Calu3 (cell line): Measurements from ENCODE around the gene NAT9. TPM values are rescaled to one million over a fixed set of nuclear protein-coding genes. Genes with fewer than 3 reads are reported as not detected.

Source experiments
- BruUV-seq: library from RNA; stranded (reverse); fragments of 400-500 nt; replicated peaks from 2 replicates; lab custom pipeline; 2021; lab: Mats Ljungman, UMichigan
- CTCF ChIA-PET: fragments of 300-600 bp; sonication (Branson Sonifier 250); formaldehyde crosslinking; loops from one replicate; lab custom pipeline; 2022; ENCODE audit warnings: antibody characterized with exemption; lab: Charles Lee
- DNase-seq: peaks from one replicate; pipeline ENCODE4 v3.0.0; 2022
- H3K27ac Mint-ChIP-seq: one replicate; pipeline ENCODE4 v1.8.0; 2022; ENCODE audit warnings: mixed read lengths; ENCODE audit not compliant: unreplicated experiment
- H3K27me3 Mint-ChIP-seq: one replicate; pipeline ENCODE4 v1.8.0; 2022; ENCODE audit warnings: mixed read lengths; ENCODE audit not compliant: unreplicated experiment
- H3K36me3 Mint-ChIP-seq: one replicate; pipeline ENCODE4 v1.8.0; 2022; ENCODE audit warnings: mild to moderate bottlenecking, moderate library complexity, mixed read lengths; ENCODE audit not compliant: insufficient read depth, unreplicated experiment
- H3K4me1 Mint-ChIP-seq: one replicate; pipeline ENCODE4 v1.8.0; 2022; ENCODE audit warnings: mild to moderate bottlenecking, low read depth, mixed read lengths; ENCODE audit not compliant: unreplicated experiment
- H3K4me3 Mint-ChIP-seq: one replicate; pipeline ENCODE4 v1.8.0; 2022; ENCODE audit warnings: mild to moderate bottlenecking, low read depth, moderate library complexity, mixed read lengths; ENCODE audit not compliant: unreplicated experiment
- H3K9me3 Mint-ChIP-seq: one replicate; pipeline ENCODE4 v1.8.0; 2022; ENCODE audit warnings: low read depth, mixed read lengths; ENCODE audit not compliant: unreplicated experiment
- intact Hi-C: fragments of 100-400 bp; cut with micrococcal nuclease; formaldehyde crosslinking; loops from one replicate; pipeline ENCODE4 v1.10.0; 2022; ENCODE audit not compliant: unreplicated experiment
- total RNA-seq: library from RNA; stranded (reverse); gene quantifications from 2 replicates; pipeline ENCODE4 v1.2.3, GENCODE V29; 2022
- TF ChIP-seq, protein P1 (sequence below): fragments of 200-600 bp; IDR thresholded peaks from one replicate; pipeline ENCODE4 v1.8.0; 2022; ENCODE audit warnings: antibody characterized with exemption; ENCODE audit not compliant: unreplicated experiment

NAT9 gene
- total RNA-seq, 1 experiment from 2014 or later = 66.5 TPM

DNA sequence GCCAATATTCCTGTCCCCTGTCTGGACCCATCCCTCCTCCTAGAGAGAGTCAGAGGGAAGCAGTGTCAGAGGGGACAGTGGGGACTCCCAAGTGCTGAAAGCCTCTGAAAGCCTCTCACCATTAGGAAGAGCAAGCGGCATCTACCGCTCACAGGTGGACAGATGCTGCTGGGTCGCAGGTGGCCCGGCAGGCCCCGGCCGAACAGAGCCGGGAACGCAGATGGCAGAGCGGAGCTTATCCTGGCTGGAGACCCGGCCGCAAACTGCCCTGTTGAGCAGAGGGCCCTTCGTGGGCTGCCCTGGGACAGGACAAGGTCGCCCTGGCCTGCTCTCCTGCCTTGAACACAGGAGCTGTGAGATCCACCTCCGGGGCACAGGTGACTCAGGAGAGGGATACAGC is 23.0 kb upstream of the NAT9 start:
- no peak for DNase-seq
- Mint-ChIP-seq H3K36me3 (peaks cover 5% of the 10 kb centered on the region), H3K27me3 (no peaks in the 10 kb centered on the region), H3K9me3 (no peaks in the 10 kb centered on the region), H3K4me3 (no peak overlapping the region), H3K4me1 (no peaks in the 10 kb centered on the region), H3K27ac (no peak overlapping the region)
- intact Hi-C loops = no loop called here
- no TSS peak for BruUV-seq
- CTCF ChIA-PET = no interaction called here
- TF ChIP-seq, protein P1, sequence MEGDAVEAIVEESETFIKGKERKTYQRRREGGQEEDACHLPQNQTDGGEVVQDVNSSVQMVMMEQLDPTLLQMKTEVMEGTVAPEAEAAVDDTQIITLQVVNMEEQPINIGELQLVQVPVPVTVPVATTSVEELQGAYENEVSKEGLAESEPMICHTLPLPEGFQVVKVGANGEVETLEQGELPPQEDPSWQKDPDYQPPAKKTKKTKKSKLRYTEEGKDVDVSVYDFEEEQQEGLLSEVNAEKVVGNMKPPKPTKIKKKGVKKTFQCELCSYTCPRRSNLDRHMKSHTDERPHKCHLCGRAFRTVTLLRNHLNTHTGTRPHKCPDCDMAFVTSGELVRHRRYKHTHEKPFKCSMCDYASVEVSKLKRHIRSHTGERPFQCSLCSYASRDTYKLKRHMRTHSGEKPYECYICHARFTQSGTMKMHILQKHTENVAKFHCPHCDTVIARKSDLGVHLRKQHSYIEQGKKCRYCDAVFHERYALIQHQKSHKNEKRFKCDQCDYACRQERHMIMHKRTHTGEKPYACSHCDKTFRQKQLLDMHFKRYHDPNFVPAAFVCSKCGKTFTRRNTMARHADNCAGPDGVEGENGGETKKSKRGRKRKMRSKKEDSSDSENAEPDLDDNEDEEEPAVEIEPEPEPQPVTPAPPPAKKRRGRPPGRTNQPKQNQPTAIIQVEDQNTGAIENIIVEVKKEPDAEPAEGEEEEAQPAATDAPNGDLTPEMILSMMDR = no peak

DNA sequence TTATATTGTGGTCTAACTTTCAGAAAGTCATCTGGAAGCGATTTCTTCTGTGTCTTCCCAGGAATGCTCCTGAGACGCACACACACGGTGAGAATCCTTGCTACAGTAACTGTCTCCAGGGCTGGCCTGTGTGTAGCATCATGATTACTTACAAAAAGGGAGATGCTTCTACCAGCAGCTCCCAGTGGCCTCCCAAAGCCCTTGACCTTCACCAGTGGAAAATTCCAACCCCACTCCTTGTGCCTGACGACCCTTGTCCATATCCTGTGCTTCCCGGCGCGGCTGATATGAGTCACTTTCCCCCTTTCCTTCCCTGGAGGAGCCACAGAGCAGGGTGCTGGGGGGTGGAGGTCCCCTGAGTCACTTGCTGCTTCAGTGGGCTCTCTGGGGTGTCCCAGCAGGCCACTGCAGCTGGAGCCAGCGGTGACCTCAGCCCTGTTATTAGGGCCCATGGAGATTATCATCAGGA is 22.1 kb upstream of the NAT9 start:
- H3K36me3 Mint-ChIP-seq = peaks cover 5% of the 10 kb centered on the region
- no peaks in the 10 kb centered on the region for H3K4me1 Mint-ChIP-seq
- TF ChIP-seq, protein P1 = no peak
- intact Hi-C loops = no loop called here
- no peak overlapping the region for H3K27ac Mint-ChIP-seq
- no peaks in the 10 kb centered on the region for H3K27me3 Mint-ChIP-seq
- H3K4me3 Mint-ChIP-seq = no peak overlapping the region
- H3K9me3 Mint-ChIP-seq = no peaks in the 10 kb centered on the region
- BruUV-seq = no TSS peak
- CTCF ChIA-PET = no interaction called here
- DNase-seq = no peak

DNA sequence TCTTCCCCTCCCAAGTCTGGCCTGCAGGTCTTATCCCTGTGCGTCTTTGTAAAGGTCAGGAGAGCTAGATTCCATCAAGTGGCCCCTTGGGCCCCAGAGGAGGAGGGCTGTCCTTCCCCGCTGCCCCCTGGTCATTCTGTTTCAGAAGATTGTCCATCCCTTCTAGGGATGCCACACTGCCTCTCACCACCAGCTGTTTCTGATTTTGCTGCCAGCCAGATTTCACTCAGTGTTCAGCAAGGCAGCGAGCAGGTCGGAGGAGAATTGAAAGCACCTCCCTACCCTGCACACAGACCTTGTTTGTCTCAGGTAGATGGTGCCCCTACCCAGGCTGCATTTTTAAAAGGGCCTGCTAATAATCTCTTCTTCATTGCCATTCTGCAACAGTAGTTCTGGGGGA is 21.7 kb upstream of the NAT9 start:
- intact Hi-C loops = no loop called here
- BruUV-seq = no TSS peak
- no peaks in the 10 kb centered on the region for H3K27me3 Mint-ChIP-seq

DNA sequence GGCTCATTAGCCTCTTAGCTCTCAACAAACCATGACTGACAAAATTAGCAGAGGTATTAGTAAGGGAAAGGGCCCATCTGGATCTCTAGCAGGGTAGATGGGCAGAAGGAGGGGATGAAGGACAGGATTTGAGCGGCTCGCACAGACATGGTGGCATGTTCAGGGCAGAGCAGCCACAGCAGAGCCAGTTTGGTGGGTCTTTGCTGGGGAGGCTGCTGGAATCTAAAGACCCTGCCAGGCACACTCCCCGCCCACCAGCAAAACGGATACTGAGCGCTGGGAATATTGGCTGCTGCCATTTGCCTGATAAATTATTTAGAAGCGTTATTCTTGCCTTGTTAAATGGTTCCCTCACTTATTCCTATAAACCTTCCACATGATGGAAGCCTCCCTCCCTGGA is 20.7 kb upstream of the NAT9 start:
- intact Hi-C loops = no loop called here
- peaks cover 1% of the 10 kb centered on the region for H3K36me3 Mint-ChIP-seq
- CTCF ChIA-PET = no interaction called here

More for the DNA sequence above, 21.7 kb upstream of the NAT9 start:
- no peaks in the 10 kb centered on the region for H3K4me1 Mint-ChIP-seq
- no peaks in the 10 kb centered on the region for H3K9me3 Mint-ChIP-seq
- DNase-seq = no peak
- TF ChIP-seq, protein P1 = no peak
- H3K36me3 Mint-ChIP-seq = peaks cover 5% of the 10 kb centered on the region
- CTCF ChIA-PET = no interaction called here
- H3K27ac Mint-ChIP-seq = no peak overlapping the region
- no peak overlapping the region for H3K4me3 Mint-ChIP-seq

More for the DNA sequence above, 20.7 kb upstream of the NAT9 start:
- Mint-ChIP-seq H3K4me3 (no peak overlapping the region), H3K4me1 (no peaks in the 10 kb centered on the region), H3K27ac (no peak overlapping the region), H3K9me3 (no peaks in the 10 kb centered on the region), H3K27me3 (no peaks in the 10 kb centered on the region)
- BruUV-seq = no TSS peak
- DNase-seq = no peak
- TF ChIP-seq, protein P1 = no peak
